Esophagus squamous epithelium (tissue), 5 donors: Measurements from ENCODE around the gene MMEL1. TPM values are rescaled to one million over a fixed set of nuclear protein-coding genes. Genes with fewer than 3 reads are reported as not detected.

Experiments used
- DNase-seq: peaks from one replicate; lab custom pipeline; 2025; lab: John Stamatoyannopoulos, UW
- H3K27ac ChIP-seq, 4 donors: fragments of 200-600 bp; sonication (generic); one replicate each; pipeline ENCODE4 v1.5.1; 2016 to 2019; ENCODE audit warnings: mild to moderate bottlenecking in 1 of 4
- H3K27me3 ChIP-seq, 4 donors: fragments of 200-600 bp; sonication (generic); 1 replicate in 3 of 4; 2 replicates in 1 of 4; pipeline versions ENCODE4 v1.5.1 to v1.6.0; 2017 to 2021; ENCODE audit warnings: antibody characterized with exemption in 1 of 4
- H3K36me3 ChIP-seq, 3 donors: fragments of 200-600 bp; sonication (generic); one replicate each; pipeline ENCODE4 v1.5.1; 2016 to 2019
- H3K4me1 ChIP-seq, 3 donors: fragments of 200-600 bp; sonication (generic); one replicate each; pipeline ENCODE4 v1.5.1; 2017 to 2019
- H3K4me3 ChIP-seq, 4 donors: fragments of 200-600 bp; sonication (generic); 1 replicate in 3 of 4; 2 replicates in 1 of 4; pipeline ENCODE4 v1.5.1; 2016 to 2019; ENCODE audit warnings: mild to moderate bottlenecking in 2 of 4, moderate library complexity in 1 of 4
- H3K9me3 ChIP-seq, 3 donors: fragments of 200-600 bp; sonication (generic); one replicate each; pipeline ENCODE4 v1.5.1; 2016 to 2019
- CTCF ChIP-seq, 6 experiments: fragments of 450-650 bp in 4 of 6; fragments of 200-600 bp in 2 of 6; sonication (generic) in 2 of 6; IDR thresholded peaks; one replicate each; pipeline ENCODE4 v1.5.1; 2016 to 2019; ENCODE audit warnings: antibody characterized with exemption in 6 of 6, mild to moderate bottlenecking in 4 of 6, moderate library complexity in 4 of 6
- POLR2A ChIP-seq, 4 donors: fragments of 450-650 bp; IDR thresholded peaks; one replicate each; pipeline ENCODE4 v1.6.1; 2017; ENCODE audit warnings: antibody characterized with exemption in 4 of 4, mild to moderate bottlenecking in 4 of 4, moderate library complexity in 3 of 4
- WGBS, 2 donors: methylation state at CpG; one replicate each; pipeline ENCODE4 v1.1.5; 2018; 5-methylcytosine and 5-hydroxymethylcytosine counted together
- intact Hi-C: fragments of 100-400 bp; cut with DNase I; formaldehyde crosslinking; loops from one replicate; pipeline ENCODE4 v1.15.0; 2022
- total RNA-seq, 4 donors: library from RNA; depleted of rRNA; stranded (reverse); fragments of >200 nt; gene quantifications; one replicate each; pipeline ENCODE4 v1.1.0, GENCODE V29; 2016
- donor health status: DM: yes; HTN: yes; CAD: no.

MMEL1 gene
- total RNA-seq, 4 donors from 2014 or later = 3.1 TPM; not detected in 3

DNA sequence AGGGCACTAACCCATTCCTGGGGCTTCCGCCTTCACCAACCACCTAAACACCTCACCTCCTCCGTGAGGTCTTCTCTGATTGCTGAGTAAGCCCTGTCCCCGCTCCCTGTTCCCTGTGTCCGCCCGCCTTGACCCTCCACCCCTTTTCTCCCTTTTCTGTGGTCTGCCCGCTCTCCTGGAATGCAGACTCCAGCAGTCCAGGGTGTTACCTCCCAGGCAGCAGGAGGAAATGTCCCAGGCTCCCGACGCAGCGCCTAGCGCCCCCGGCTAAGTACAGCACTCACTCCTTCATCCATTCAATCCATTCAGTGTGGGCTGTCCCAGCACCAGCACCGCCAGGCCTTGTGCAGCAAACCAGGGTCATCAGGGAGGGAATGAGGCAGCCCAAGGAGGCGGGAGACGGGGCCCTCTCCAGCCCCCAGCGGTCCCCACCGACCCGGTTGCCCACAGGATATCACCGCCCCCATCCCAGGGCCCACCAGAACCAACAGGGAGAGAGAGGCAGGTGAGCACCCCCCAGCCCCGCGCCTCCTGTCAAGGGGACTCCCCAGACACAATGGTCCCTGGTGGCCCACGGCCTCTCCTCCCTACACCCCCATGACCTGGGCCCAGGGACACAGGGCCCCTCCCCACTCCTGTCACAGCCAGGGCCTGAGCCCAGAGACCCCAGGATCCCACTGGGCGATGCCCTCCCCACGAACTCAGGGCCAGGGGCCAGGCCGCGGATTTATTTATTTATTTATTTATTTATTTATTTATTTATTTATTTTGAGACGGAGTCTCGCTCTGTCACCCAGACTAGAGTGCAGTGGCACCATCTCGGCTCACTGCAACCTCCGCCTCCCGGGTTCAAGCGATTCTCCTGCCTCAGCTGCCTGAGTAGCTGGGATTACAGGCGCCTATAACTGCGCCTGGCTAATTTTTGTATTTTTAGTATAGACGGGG is 66.4 kb downstream of the MMEL1 start:
- no peak for TF ChIP-seq POLR2A (IDR thresholded peaks at IDR 0.05)

DNA sequence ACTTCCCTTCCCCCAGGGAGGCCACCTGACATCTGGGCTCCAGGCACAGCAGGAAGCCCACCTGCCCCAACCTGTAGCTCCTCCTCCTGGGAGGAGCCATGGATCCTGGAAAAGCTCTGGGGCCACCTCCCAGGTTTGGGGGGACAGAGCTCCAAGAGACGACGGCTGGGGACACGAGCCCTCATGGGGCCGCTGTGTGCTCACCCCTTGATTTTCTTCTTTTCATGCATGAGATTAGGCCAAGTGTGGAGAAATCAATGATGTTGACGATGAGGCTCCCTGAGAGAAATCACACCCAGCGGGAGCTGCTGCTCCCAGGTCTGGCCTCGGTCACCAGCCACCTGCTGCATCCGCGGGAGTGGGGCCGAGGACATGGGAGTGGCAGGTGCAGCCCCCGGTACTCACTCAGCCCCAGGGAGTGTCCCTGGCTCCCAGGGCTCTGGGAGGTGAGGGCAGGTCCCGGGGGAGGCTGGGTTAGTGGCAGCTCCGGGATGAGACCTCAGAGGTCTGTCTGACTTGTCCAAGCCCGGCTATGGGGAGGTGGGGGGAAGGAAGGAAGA is 67.9 kb downstream of the MMEL1 start:
- peaks cover 0 to under 1% (median 0%) of the 10 kb centered on the region in 3 donors for H3K4me1 ChIP-seq
- H3K9me3 ChIP-seq = no peaks in the 10 kb centered on the region
- H3K27ac ChIP-seq = no peak overlapping the region
- no peak for DNase-seq
- peaks cover 2 to 40% (median 11%) of the 10 kb centered on the region in 3 donors for H3K36me3 ChIP-seq
- H3K27me3 ChIP-seq = peaks cover 0 to 34% (median 0%) of the 10 kb centered on the region in 4 donors
- H3K4me3 ChIP-seq = no peak overlapping the region
- intact Hi-C loops = no loop called here
- TF ChIP-seq POLR2A (IDR thresholded peaks at IDR 0.05) (no peak), CTCF (IDR thresholded peaks at IDR 0.05) (no peak)
- 8 to 45% methylated on average over 6 to 12 of the region's 14 CpGs for WGBS, 2 donors

More for the DNA sequence above, 66.4 kb downstream of the MMEL1 start:
- Histone ChIP-seq H3K4me1 (no peaks in the 10 kb centered on the region), H3K27me3 (peaks cover 0 to 44% (median 0%) of the 10 kb centered on the region in 4 donors), H3K36me3 (peaks cover 0 to 25% (median 11%) of the 10 kb centered on the region in 3 donors), H3K9me3 (no peaks in the 10 kb centered on the region), H3K27ac (no peak overlapping the region), H3K4me3 (no peak overlapping the region)
- DNase-seq = no peak
- 70 to 76% methylated on average over 16 to 28 of the region's 34 CpGs for whole genome bisulfite sequencing, 2 donors
- intact Hi-C loops = no loop called here

DNA sequence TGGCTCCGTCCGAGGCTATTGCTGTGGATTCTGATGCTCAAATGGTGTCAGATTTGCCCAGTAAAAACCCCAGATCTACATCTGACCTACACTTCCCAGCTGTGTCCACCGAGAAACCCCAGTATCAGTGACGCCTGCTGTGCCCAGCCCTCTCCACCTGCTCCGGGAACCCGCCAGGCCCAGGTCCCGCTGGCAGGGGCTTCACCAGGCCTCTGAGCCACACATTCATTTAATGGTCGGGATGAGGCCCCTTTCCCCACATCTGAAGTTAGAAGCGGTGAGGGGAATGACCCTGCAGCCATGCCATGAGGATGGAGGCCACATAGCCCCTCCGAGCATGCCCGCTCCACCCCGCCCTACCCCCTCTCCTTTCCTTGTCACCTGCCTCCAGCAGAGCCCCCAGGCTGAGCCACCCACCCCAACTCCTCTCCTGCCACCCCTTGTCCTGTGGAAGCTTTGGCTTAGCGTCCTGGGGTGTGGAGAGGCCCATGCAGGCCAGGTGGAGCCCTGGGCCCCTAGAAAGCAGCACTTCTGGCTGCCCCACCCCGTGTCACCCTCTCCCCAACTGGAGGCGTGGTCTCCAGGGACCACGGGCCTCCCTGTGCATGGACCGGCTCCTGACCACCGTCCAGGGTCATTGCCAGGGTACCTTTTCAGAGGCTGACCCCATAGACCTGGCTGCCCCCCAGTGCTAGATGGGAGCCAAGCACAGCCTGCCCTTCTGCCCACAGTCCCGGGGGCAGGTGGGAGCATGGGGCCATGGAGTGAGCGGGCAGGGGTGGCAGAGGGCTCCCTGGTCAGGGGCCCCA is 68.6 kb downstream of the MMEL1 start:
- intact Hi-C loops = no loop called here
- TF ChIP-seq POLR2A (IDR thresholded peaks at IDR 0.05) (no peak), CTCF (IDR thresholded peaks at IDR 0.05) (no peak)
- Histone ChIP-seq H3K27me3 (peaks cover 0 to 30% (median 0%) of the 10 kb centered on the region in 4 donors), H3K4me1 (peaks cover 0 to 7% (median 0%) of the 10 kb centered on the region in 3 donors), H3K4me3 (no peak overlapping the region), H3K27ac (no peak overlapping the region), H3K36me3 (peaks cover 9 to 47% (median 11%) of the 10 kb centered on the region in 3 donors), H3K9me3 (no peaks in the 10 kb centered on the region)
- DNase-seq = no peak
- 64 to 83% methylated on average over 6 to 9 of the region's 20 CpGs for WGBS, 2 donors

GRCh38 chr1:2563205-2563604 is 69.6 kb downstream of the MMEL1 start:
- peaks cover 0 to 22% (median 0%) of the 10 kb centered on the region in 4 donors for H3K27me3 ChIP-seq
- 91% methylated on average over 7 of the region's 18 CpGs; no CpG with 5 or more reads in 1 of the 2 donors for WGBS, 2 donors
- H3K4me3 ChIP-seq = no peak overlapping the region
- intact Hi-C loops = no loop called here
- no peak for DNase-seq
- H3K4me1 ChIP-seq = peaks cover 0 to 17% (median 6%) of the 10 kb centered on the region in 3 donors
- H3K27ac ChIP-seq = no peak overlapping the region
- no peaks in the 10 kb centered on the region for H3K9me3 ChIP-seq
- TF ChIP-seq CTCF (IDR thresholded peaks at IDR 0.05) (no peak), POLR2A (IDR thresholded peaks at IDR 0.05) (no peak)
- H3K36me3 ChIP-seq = peaks cover 11 to 57% (median 15%) of the 10 kb centered on the region in 3 donors
